Loucy (cell line): Measurements from ENCODE around the gene ELAVL2.

Source experiments
- H2AFZ ChIP-seq: fragments of 200-600 bp; sonication (generic); 2 replicates; pipeline ENCODE4 v1.6.0; 2016; ENCODE audit warnings: antibody characterized with exemption, mild to moderate bottlenecking, low read length, moderate library complexity
- H3F3A ChIP-seq: fragments of 200-600 bp; 2 replicates; pipeline ENCODE4 v1.6.0; 2016; ENCODE audit warnings: antibody characterized with exemption, low read depth, mild to moderate bottlenecking
- H3K27me3 ChIP-seq: fragments of 200-600 bp; sonication (generic); 2 replicates; pipeline ENCODE4 v1.6.1; 2014; ENCODE audit warnings: low read length, mild to moderate bottlenecking; ENCODE audit not compliant: insufficient read depth, poor library complexity, severe bottlenecking
- H3K36me3 ChIP-seq: fragments of 200-600 bp; sonication (generic); 2 replicates; pipeline ENCODE4 v1.6.1; 2016; ENCODE audit warnings: low read length; ENCODE audit not compliant: insufficient read depth
- H3K4me1 ChIP-seq: fragments of 200-600 bp; sonication (generic); 2 replicates; pipeline ENCODE4 v1.5.1; 2014; ENCODE audit warnings: low read length, mild to moderate bottlenecking; ENCODE audit not compliant: insufficient read depth, poor library complexity, severe bottlenecking
- H3K4me2 ChIP-seq: fragments of 200-600 bp; sonication (generic); 2 replicates; pipeline ENCODE4 v1.6.0; 2014; ENCODE audit warnings: antibody characterized with exemption, low read length, low read depth, mild to moderate bottlenecking; ENCODE audit not compliant: poor library complexity, severe bottlenecking
- H3K4me3 ChIP-seq: fragments of 200-600 bp; sonication (generic); 2 replicates; pipeline ENCODE4 v1.5.1; 2014; ENCODE audit warnings: low read length, mild to moderate bottlenecking, mixed read lengths; ENCODE audit not compliant: poor library complexity, severe bottlenecking
- H3K79me2 ChIP-seq: fragments of 200-600 bp; sonication (generic); 2 replicates; pipeline ENCODE4 v1.6.1; 2014; ENCODE audit warnings: low read length; ENCODE audit not compliant: insufficient read depth
- H3K9ac ChIP-seq: fragments of 200-600 bp; sonication (generic); 2 replicates; pipeline ENCODE4 v1.6.0; 2014; ENCODE audit warnings: mild to moderate bottlenecking, low read depth, low read length, moderate library complexity; ENCODE audit not compliant: poor library complexity, severe bottlenecking
- H3K9me2 ChIP-seq: fragments of 200-600 bp; sonication (generic); replicated peaks from 2 replicates; pipeline ENCODE4 v1.6.1; 2016; ENCODE audit warnings: low read depth, low read length, mixed read lengths
- H3K9me3 ChIP-seq: fragments of 200-600 bp; sonication (generic); 2 replicates; pipeline ENCODE4 v1.6.1; 2014; ENCODE audit warnings: mild to moderate bottlenecking, antibody characterized with exemption, low read length, low read depth; ENCODE audit not compliant: insufficient read depth
- H4K20me1 ChIP-seq: fragments of 200-600 bp; sonication (generic); 2 replicates; pipeline ENCODE4 v1.6.0; 2014; ENCODE audit warnings: antibody characterized with exemption, low read length, mild to moderate bottlenecking; ENCODE audit not compliant: insufficient read depth, poor library complexity, severe bottlenecking
- EZH2phosphoT487 ChIP-seq: fragments of 200-600 bp; IDR thresholded peaks from 2 replicates; pipeline ENCODE4 v1.6.1; 2018; ENCODE audit warnings: antibody characterized with exemption, mild to moderate bottlenecking, moderate library complexity, borderline replicate concordance
- TF ChIP-seq, protein P1 (sequence below): fragments of 200-600 bp; sonication (generic); conservative IDR thresholded peaks from 2 replicates; pipeline ENCODE4 v1.5.1; 2014; ENCODE audit warnings: mild to moderate bottlenecking, antibody characterized with exemption, low read length

Gene ELAVL2

DNA sequence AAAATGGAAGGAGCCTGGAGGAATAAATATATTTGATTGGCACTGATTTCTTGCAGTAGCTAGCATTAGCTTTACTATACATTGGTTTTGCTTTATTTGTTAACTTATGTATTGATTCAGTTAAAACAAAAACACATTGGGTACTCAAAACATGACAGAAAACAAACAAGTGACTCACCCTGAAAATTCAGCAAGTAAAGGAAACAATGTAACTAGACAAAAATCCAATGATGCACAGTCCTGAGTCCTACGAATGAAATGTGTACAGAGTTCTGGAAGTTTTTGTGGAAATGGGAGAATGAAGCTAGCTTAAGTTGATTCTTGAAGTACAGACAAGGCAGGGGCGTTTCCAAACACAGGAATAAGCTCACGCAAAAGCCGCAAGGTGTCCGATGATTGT, 175.0 kb downstream of the ELAVL2 start:
- Histone ChIP-seq H3F3A (no peaks in the 10 kb centered on the region), H3K4me1 (no peaks in the 10 kb centered on the region), H3K4me2 (no peak overlapping the region), H3K9me3 (no peaks in the 10 kb centered on the region), H3K79me2 (no peaks in the 10 kb centered on the region), H3K27me3 (no peaks in the 10 kb centered on the region), H3K9ac (no peak overlapping the region), H3K9me2 (no peaks in the 10 kb centered on the region), H3K4me3 (no peak overlapping the region), H4K20me1 (no peaks in the 10 kb centered on the region), H2AFZ (no peak overlapping the region), H3K36me3 (no peaks in the 10 kb centered on the region)
- TF ChIP-seq, protein P1, sequence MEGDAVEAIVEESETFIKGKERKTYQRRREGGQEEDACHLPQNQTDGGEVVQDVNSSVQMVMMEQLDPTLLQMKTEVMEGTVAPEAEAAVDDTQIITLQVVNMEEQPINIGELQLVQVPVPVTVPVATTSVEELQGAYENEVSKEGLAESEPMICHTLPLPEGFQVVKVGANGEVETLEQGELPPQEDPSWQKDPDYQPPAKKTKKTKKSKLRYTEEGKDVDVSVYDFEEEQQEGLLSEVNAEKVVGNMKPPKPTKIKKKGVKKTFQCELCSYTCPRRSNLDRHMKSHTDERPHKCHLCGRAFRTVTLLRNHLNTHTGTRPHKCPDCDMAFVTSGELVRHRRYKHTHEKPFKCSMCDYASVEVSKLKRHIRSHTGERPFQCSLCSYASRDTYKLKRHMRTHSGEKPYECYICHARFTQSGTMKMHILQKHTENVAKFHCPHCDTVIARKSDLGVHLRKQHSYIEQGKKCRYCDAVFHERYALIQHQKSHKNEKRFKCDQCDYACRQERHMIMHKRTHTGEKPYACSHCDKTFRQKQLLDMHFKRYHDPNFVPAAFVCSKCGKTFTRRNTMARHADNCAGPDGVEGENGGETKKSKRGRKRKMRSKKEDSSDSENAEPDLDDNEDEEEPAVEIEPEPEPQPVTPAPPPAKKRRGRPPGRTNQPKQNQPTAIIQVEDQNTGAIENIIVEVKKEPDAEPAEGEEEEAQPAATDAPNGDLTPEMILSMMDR, result no peak
- no peak for TF ChIP-seq EZH2phosphoT487

DNA sequence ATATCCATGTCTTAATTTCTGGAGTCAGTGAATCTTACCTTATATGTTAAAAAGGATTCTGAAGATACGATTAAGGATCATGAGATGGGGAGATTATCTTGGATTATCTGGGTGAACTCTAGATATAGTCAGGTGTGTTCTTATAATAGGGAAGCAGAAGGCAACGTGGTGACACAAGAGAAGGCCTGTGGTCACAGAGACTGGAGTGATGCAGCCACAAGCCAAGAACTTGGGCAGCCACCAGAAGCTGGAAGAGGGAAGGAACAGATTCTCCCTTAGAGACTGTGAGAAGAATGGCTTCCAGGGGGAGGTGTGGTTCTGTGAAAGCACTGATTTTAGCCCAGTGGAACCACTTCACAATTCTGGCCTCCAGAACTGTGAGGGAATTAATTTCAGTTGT, 177.4 kb downstream of the ELAVL2 start:
- TF ChIP-seq, protein P1, result no peak
- TF ChIP-seq EZH2phosphoT487, result no peak
- no peaks in the 10 kb centered on the region for H4K20me1 ChIP-seq
- H3F3A ChIP-seq, result no peaks in the 10 kb centered on the region
- no peak overlapping the region for H3K4me2 ChIP-seq
- H3K9me3 ChIP-seq, result no peaks in the 10 kb centered on the region
- no peaks in the 10 kb centered on the region for H3K4me1 ChIP-seq
- no peak overlapping the region for H2AFZ ChIP-seq
- no peaks in the 10 kb centered on the region for H3K36me3 ChIP-seq
- H3K79me2 ChIP-seq, result no peaks in the 10 kb centered on the region
- no peak overlapping the region for H3K4me3 ChIP-seq
- no peaks in the 10 kb centered on the region for H3K9me2 ChIP-seq
- no peak overlapping the region for H3K9ac ChIP-seq
- no peaks in the 10 kb centered on the region for H3K27me3 ChIP-seq

DNA sequence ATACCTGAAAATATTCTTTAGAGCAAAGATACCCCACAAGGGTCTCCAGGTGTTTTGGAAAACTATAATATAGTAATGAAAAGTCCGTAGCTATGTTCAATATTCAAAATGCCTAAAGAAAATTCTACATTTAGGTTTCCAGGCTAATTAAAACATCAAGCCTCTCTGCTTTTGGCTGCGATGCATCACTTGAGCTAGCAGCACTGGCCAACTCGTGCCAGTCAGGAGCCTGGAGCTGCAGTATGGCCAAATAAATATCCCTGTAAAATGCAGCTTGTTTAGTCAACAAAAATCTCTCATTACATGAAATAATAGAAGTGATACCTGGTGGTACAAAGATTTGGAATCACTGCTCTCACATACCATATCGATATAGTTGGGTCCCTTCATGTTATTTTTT, 181.1 kb downstream of the ELAVL2 start:
- H3K9ac ChIP-seq, result no peak overlapping the region
- no peaks in the 10 kb centered on the region for H3K79me2 ChIP-seq
- no peaks in the 10 kb centered on the region for H3K27me3 ChIP-seq
- no peaks in the 10 kb centered on the region for H3F3A ChIP-seq
- no peaks in the 10 kb centered on the region for H3K36me3 ChIP-seq
- no peak overlapping the region for H2AFZ ChIP-seq
- no peaks in the 10 kb centered on the region for H3K9me2 ChIP-seq
- H3K4me1 ChIP-seq, result no peaks in the 10 kb centered on the region
- TF ChIP-seq EZH2phosphoT487, result no peak
- TF ChIP-seq, protein P1, result no peak
- no peaks in the 10 kb centered on the region for H4K20me1 ChIP-seq
- no peaks in the 10 kb centered on the region for H3K9me3 ChIP-seq
- H3K4me2 ChIP-seq, result no peak overlapping the region
- no peak overlapping the region for H3K4me3 ChIP-seq
